GM19099 (cell line): ENCODE measurements around the gene TMEM259.

Experiments
- POLR2A ChIP-seq: IDR thresholded peaks from 3 replicates; pipeline ENCODE4 v1.6.1; 2011; ENCODE audit warnings: low read depth; ENCODE audit not compliant: insufficient read length; ENCODE audit errors: extremely low read depth

TMEM259 gene

GRCh38 chr19:1032264-1032867 is 11.4 kb upstream of the TMEM259 start:
- TF ChIP-seq POLR2A: no peak

GRCh38 chr19:1028062-1028926 is 7.4 kb upstream of the TMEM259 start:
- peak; percentile 45 for TF ChIP-seq POLR2A

GRCh38 chr19:1027650-1028061 is 6.7 kb upstream of the TMEM259 start:
- no peak for TF ChIP-seq POLR2A

DNA sequence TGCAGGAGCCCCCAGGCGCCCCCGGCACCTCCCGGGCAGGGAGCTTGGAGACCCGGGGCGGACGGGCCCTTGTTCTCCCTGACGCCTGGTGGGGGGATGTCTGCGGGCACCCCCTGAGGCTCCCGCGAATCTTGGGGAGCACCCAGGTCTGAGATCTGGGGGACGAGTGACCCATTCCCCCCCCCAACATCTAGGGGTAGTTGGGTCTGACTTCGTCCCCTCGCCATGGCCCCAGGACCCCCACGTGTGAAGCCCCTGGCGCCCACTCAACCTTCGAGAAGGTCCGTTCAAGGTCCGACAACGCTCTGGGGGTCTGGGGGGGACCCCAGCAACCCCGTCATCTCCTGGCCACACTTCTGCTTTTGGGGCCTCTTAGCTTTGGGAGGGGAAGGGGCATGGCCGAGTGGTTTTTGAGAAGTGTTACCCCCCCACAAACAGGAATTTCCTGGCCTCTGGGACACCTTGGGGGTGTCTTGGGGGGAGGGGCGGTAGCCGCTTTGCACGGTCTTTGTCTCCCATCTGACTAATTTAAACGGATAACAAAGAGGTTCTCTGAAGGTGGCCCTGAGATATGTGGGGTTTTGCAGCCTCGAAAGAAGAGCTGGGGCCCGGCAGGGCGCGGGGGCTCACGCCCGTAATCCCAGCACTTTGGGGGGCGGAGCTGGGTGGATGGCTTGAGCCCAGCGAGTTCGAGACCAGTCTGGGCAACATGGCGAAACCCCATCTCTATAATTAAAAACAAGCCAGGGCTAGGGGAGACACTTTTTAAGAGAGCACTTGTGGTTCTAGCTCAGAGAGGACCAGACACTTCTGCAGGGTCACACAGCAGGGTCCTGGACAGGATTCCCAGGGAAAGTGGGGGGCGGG is 6.1 kb upstream of the TMEM259 start:
- no peak for TF ChIP-seq POLR2A

- peak; percentile 76 for TF ChIP-seq POLR2A
Observed at GRCh38 chr19:1025960-1026782, 5.2 kb upstream of the TMEM259 start, which contains the start of gene CNN2. Gene CNN2 (plus strand): TSS chr19:1026608. CDS start chr19:1026662, 54 bp downstream.

DNA sequence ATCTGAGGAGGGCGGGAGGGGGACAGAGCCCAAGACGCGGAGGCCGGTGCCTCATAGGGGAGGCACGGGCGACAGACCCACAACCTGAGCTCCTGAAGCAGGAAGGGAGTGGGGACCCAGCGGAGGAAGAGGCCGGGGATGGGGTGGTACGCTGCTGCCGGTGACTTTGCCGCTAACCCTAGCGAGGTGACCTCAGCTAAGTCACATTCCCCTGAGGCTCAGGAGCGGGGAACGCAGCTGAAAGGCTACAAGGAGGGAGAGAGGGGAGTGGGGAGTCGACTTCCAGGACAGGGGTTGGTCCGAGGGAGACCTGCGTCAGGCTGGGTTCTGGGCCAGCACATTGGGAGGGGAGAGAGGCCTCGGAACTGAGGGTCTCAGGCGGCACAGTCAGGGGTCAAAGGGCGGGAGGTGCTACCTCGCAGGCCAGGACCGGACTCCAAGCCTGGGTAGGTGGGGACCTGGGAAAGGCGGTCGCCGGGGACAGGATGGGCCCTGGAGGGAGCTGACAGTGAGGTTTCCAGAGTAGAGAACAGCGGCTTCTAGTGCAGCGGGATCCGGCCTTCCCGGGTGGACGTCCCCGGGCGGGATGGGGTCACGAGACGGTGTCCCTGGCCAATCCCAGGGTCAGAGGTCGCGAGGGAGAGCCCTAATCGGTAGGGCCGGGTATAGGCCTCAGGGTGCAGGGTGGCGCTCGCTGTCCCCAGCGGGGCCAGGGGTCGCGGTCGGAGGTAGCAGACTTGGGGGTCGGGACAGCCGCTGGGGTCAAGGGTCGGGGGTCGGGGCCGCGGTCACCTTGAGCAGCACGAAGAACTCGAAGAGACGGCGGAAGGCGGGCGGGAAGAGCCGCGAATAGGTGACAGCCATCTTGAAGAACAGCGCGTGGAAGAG is 699 bp downstream of the TMEM259 start:
- TF ChIP-seq POLR2A: no peak

DNA sequence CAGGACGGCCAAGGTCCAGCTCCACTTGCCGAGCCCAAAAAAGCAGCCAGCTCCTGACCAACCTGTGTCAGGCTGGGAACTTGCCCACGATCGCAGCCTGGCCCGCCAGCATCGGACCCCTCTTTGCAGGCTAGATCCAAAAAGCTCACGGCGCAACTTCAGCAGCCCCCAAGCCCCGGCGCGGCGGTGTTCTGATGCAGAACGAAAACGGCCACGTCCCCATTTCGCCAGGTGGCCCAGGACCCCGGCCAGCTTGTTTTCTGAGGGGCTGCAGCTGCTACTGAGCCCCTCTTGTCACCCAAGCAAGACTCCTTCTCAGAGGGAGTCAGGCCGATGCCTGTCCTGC is 1.3 kb downstream of the TMEM259 start:
- no peak for TF ChIP-seq POLR2A

GRCh38 chr19:1018932-1019615 is 1.8 kb downstream of the TMEM259 start:
- TF ChIP-seq POLR2A: no peak

- no peak for TF ChIP-seq POLR2A
Observed at GRCh38 chr19:1018393-1018792, 2.5 kb downstream of the TMEM259 start.

- no peak for TF ChIP-seq POLR2A
Observed at GRCh38 chr19:1017906-1018305, 3.0 kb downstream of the TMEM259 start.

DNA sequence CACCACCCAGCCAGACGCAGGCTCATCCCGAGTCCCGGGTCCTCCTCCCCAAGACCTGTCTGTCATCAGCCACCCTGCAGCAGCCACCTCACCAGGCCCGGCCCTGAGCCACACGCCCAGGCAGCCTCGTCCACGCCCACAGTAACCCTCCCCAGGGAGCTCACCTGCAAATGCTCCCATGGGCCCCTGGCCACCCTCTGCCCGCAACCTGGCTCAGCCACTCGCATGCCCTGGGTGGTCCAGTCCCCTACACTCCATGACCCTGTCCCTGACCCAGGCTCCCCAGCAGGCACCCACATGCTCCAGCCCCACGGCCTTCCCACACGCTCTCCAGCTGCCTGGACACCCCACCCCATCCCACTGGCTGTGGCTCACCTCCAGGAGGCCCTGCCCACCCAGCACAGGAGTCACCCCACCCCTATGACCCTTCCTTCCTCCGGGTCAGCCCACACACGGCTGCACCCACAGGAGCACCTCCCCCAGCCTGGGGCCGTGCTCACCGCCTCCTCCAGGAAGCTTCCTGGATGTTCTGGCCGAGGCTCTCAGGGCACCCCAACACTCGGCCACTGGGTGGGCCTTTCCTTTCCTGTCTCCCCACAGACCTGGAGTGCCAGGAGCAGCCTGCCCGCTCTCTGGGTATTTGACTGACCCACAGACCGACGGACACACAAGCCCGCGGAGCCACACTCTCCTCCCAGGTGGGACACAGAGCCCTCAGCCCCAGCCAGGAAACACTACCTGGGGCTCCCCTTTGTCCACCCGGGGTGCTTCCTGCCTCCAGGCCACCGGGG is 3.6 kb downstream of the TMEM259 start:
- TF ChIP-seq POLR2A: no peak

GRCh38 chr19:1016647-1017114 is 4.2 kb downstream of the TMEM259 start:
- no peak for TF ChIP-seq POLR2A
